Lung (tissue), 12 donors: ENCODE data around the gene CFI. TPM values are rescaled to one million over a fixed set of nuclear protein-coding genes. Genes with fewer than 3 reads are reported as not detected.

ENCODE experiments used
- ATAC-seq: fragments of 200-7000 bp; cut with Tn5 transposase; one replicate; pipeline ENCODE4 v1.9.1; 2020; ENCODE audit warnings: moderate number of reproducible peaks; ENCODE audit not compliant: insufficient read depth, low FRiP score
- DNase-seq, 3 donors: peaks; one replicate each; pipeline ENCODE4 v3.0.0-alpha.2; 2013 to 2017
- H3K27ac ChIP-seq, 2 donors: one replicate each; pipeline ENCODE4 v1.5.1; 2013; ENCODE audit warnings: mild to moderate bottlenecking in 2 of 2, moderate library complexity in 2 of 2, control low read depth in 1 of 2, inconsistent platforms in 1 of 2, low read depth in 1 of 2, low read length in 1 of 2
- H3K27me3 ChIP-seq, 3 donors: one replicate each; pipeline ENCODE4 v1.5.1; 2013; ENCODE audit warnings: low read length in 2 of 3; ENCODE audit not compliant: control insufficient read depth in 3 of 3, insufficient read depth in 3 of 3
- H3K36me3 ChIP-seq, 4 donors: one replicate each; pipeline ENCODE4 v1.5.1; 2013; ENCODE audit warnings: low read length in 4 of 4, mild to moderate bottlenecking in 1 of 4, moderate library complexity in 1 of 4; ENCODE audit not compliant: control insufficient read depth in 4 of 4, insufficient read depth in 4 of 4
- H3K4me1 ChIP-seq, 5 donors: one replicate each; pipeline ENCODE4 v1.5.1; 2013; ENCODE audit warnings: low read length in 5 of 5, mild to moderate bottlenecking in 2 of 5, moderate library complexity in 1 of 5; ENCODE audit not compliant: control insufficient read depth in 5 of 5, insufficient read depth in 5 of 5
- H3K4me3 ChIP-seq: one replicate; pipeline ENCODE4 v1.5.1; 2013; ENCODE audit warnings: mild to moderate bottlenecking, control low read depth, moderate library complexity
- H3K9ac ChIP-seq, 2 donors: one replicate each; pipeline ENCODE4 v1.5.1; 2013; ENCODE audit warnings: low read length in 2 of 2, control low read depth in 1 of 2; ENCODE audit not compliant: insufficient read depth in 1 of 2
- H3K9me3 ChIP-seq, 4 donors: one replicate each; pipeline ENCODE4 v1.5.1; 2013; ENCODE audit warnings: low read length in 3 of 4, mild to moderate bottlenecking in 1 of 4, moderate library complexity in 1 of 4; ENCODE audit not compliant: control insufficient read depth in 4 of 4, insufficient read depth in 3 of 4
- CTCF ChIP-seq: IDR thresholded peaks from 2 replicates; pipeline ENCODE4 v1.5.1; 2012; ENCODE audit warnings: mild to moderate bottlenecking; ENCODE audit errors: control extremely low read depth, extremely low read depth
- WGBS, 2 donors: extraction: QIAGEN DNeasy Blood & Tissue Kit; methylation state at CpG; one replicate each; pipeline ENCODE4 v1.1.7; 2013; 5-methylcytosine and 5-hydroxymethylcytosine counted together
- polyA plus RNA-seq, 2 donors: library from polyadenylated mRNA; stranded (reverse); fragments of 200-250 nt; gene quantifications; one replicate each; pipeline ENCODE4 v1.2.1, GENCODE V29; 2013
- total RNA-seq, 2 donors: library from RNA; depleted of rRNA in 1 of 2; stranded (reverse); fragments of >200 nt in 1 of 2; gene quantifications; one replicate each; pipeline ENCODE4 v1.2.1, GENCODE V29; 2014 to 2021
- donor health status: control.
- donor health status: control.
- donor health status: Bipolar disorder and iron deficiency.
- donor health status: healthy.
- donor health status: DM: yes; HTN: yes; CAD: no.

The CFI gene
- total and polyA plus RNA-seq, 4 donors: 38.2 to 150 (median 60.8) TPM

DNA sequence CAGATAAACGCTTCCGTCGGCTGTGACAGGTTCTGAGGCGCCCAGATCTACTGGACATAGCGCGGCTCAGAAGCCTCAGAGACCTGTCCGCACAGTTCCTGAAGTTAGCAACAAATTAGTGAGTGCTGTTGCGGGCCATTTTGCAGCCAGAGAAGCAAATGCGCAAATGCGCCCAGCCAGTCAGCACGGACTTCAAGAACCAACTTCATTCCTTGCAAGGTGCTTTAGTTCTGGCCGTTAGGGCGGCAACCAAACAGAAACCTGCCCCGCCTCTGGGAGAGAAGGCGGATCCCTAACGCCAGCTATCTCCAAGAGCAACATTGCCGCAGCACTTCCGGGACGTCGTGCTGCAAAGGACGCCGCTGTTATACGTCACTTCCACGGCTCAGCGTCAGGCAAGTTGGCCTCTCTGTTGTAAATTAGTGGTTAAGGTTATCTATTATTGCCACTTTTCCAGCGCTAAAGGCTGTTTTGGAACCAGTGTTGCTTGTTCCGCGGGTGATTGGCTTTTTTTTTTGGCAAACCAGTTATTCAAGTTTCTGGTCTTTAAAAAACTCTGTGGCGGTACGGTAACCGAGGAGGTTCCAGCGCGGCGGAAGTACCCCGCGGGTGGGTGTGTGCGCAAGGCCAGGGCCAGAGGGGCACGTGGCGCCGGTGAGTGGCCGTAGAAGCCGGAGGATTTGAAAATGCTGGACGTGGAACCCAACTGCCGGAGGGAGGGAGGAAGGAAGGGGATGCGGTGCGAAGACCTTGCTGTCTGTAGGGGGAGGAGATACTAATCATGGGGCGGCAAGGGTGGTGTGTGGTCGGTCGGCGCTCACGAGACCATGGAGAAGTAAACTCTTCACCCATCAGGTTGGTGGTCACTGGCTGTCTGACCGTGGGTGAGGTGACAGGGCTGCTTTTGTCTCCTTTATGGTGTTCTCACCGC, 13.6 kb upstream of the CFI start, which contains the start of gene GAR1:
Gene GAR1, plus strand, starts transcription at position 612 of the 931 bp plus-strand sequence. CDS start 403 bp downstream, outside the sequence.
- H3K36me3 ChIP-seq: peaks cover 0 to 10% (median 5%) of the 10 kb centered on the region in 4 donors
- WGBS, 2 donors: 0% methylated on average over 53 of the region's 53 CpGs
- no peaks in the 10 kb centered on the region for H3K27me3 ChIP-seq
- H3K27ac ChIP-seq: peak within 1 kb of the TSS; percentile 30 to 87
- H3K4me1 ChIP-seq: peaks cover 2 to 15% (median 5%) of the 10 kb centered on the region in 5 donors
- no peak for TF ChIP-seq CTCF
- H3K9ac ChIP-seq: peak within 1 kb of the TSS; percentile 75 to 84
- DNase-seq (peak; percentile 94 to 97 (median 96)), ATAC-seq (peak; percentile 97)
- H3K9me3 ChIP-seq: no peaks in the 10 kb centered on the region
- peak within 1 kb of the TSS; percentile 80 for H3K4me3 ChIP-seq

DNA sequence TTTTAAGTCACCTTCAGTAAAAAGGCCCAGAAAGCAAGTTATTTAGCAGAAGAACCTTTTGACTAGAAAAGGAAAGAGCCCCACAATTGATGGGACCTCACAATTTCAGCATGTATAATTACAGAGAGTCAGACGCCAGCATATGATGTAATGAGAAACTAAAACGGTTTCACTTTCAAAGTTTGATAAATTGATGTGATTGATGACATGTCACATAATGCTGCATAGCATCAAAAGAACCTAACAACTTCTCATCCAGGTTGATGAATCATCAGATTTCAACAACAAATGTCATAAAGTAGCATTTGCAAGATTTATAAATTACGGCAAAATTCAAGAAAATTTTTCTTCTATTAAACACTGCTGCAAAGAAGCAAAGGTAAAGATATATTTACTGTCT, 9.9 kb upstream of the CFI start:
- Histone ChIP-seq H3K27ac (no peak overlapping the region), H3K4me3 (no peak overlapping the region), H3K4me1 (peaks cover 2 to 12% (median 5%) of the 10 kb centered on the region in 5 donors), H3K9ac (no peak overlapping the region), H3K9me3 (no peaks in the 10 kb centered on the region), H3K36me3 (no peaks in the 10 kb centered on the region), H3K27me3 (peaks cover 0 to 3% (median 0%) of the 10 kb centered on the region in 3 donors)
- no peak for TF ChIP-seq CTCF
- whole genome bisulfite sequencing, 2 donors: 53 to 63% methylated on average over 3 of the region's 3 CpGs
- ATAC-seq (no peak), DNase-seq (no peak)

GRCh38 chr4:109810552-109811387, 9.0 kb upstream of the CFI start:
- no peak for DNase-seq
- H3K27ac ChIP-seq: no peak overlapping the region
- H3K9me3 ChIP-seq: no peaks in the 10 kb centered on the region
- no peak for ATAC-seq
- H3K9ac ChIP-seq: no peak overlapping the region
- WGBS, 2 donors: 73 to 75% methylated on average over 11 of the region's 11 CpGs
- peaks cover 0 to 5% (median 0%) of the 10 kb centered on the region in 5 donors for H3K4me1 ChIP-seq
- no peak overlapping the region for H3K4me3 ChIP-seq
- peaks cover 0 to 3% (median 0%) of the 10 kb centered on the region in 3 donors for H3K27me3 ChIP-seq
- TF ChIP-seq CTCF: no peak
- no peaks in the 10 kb centered on the region for H3K36me3 ChIP-seq
